Activated CD8-positive, alpha-beta memory T cell treated with anti-CD3 and anti-CD28 coated beads for 36 hours (primary cell): ENCODE data around the gene HOXB8. TPM values are rescaled to one million over a fixed set of nuclear protein-coding genes. Genes with fewer than 3 reads are reported as not detected.

Experiments
- CTCF ChIA-PET: fragments of 350-600 bp; sonication (Branson Sonifier 250); formaldehyde crosslinking; loops from one replicate; lab custom pipeline; 2021; ENCODE audit warnings: antibody characterized with exemption; lab: Charles Lee
- POLR2A ChIA-PET: fragments of 350-600 bp; sonication (Branson Sonifier 250); formaldehyde crosslinking; loops from one replicate; lab custom pipeline; 2021; ENCODE audit warnings: antibody characterized with exemption; lab: Charles Lee
- total RNA-seq, 2 experiments: library from RNA; stranded (reverse); gene quantifications; one replicate each; pipeline ENCODE4 v1.2.3, GENCODE V29; 2021

The HOXB8 gene
- total RNA-seq, 2 experiments from 2014 or later: 0.19 TPM; not detected in 1

DNA sequence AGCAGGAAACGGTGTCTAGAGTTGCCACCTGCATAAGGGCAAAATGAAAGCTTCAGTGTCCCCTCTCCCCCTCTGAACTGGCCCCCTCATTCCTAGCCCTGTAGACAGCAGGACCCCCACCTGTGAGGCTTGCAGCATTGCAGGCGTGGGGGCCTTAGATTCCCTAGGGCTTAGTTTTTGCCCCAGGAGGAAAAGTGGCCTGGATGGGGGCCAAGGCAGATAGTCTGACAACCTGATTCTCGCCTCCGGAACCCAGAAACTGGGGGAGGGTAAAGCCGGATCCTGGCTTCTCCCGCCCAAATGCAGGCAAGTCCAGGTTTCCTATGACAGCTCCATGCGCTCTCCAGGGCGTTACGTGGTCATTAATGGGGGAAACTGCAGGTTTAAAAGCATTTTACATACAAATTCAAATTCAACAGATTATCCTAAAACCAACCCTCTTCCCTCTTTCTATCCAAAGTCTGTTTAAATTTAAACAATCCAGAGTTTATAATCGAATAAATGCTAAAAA lies 9.6 kb downstream of the HOXB8 start:
- POLR2A ChIA-PET: no interaction called here
- CTCF ChIA-PET: no interaction called here

DNA sequence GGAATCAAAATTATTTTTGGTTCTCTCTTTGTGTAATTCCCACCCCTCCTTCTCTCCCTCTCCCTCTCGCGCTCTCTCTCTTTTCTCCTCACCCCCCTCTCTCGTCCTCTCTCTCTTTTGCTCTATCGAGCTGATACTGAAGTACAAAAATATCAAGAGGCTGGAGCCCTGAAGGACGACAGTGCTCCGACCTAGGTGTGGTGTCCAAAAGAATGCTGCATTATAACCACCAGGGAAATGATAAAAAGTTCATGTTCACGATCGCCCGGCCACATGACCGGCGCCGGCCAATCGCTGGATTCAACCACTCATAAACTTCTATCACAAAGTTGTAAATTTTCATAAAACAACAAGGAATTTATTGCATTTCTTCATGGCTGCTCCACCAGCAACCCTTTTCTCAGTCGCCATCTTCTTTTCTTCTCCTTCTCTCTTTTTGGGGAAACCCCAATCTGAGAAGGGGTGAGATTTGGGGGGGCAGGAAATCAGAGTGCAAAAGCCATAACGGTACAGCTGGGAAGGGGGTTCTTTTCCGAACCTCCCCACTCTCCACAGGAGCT lies 10.2 kb downstream of the HOXB8 start, which contains the start of gene HOXB6:
Gene HOXB6, minus strand, starts transcription at position 217 of the 560 bp plus-strand sequence. CDS start 6,836 bp downstream, outside the sequence.
- CTCF ChIA-PET: interaction anchor here (0.6 kb wide), 1 partner anchor 386 kb away, joined by 3 read pairs; no protein-coding TSS in a partner anchor

DNA sequence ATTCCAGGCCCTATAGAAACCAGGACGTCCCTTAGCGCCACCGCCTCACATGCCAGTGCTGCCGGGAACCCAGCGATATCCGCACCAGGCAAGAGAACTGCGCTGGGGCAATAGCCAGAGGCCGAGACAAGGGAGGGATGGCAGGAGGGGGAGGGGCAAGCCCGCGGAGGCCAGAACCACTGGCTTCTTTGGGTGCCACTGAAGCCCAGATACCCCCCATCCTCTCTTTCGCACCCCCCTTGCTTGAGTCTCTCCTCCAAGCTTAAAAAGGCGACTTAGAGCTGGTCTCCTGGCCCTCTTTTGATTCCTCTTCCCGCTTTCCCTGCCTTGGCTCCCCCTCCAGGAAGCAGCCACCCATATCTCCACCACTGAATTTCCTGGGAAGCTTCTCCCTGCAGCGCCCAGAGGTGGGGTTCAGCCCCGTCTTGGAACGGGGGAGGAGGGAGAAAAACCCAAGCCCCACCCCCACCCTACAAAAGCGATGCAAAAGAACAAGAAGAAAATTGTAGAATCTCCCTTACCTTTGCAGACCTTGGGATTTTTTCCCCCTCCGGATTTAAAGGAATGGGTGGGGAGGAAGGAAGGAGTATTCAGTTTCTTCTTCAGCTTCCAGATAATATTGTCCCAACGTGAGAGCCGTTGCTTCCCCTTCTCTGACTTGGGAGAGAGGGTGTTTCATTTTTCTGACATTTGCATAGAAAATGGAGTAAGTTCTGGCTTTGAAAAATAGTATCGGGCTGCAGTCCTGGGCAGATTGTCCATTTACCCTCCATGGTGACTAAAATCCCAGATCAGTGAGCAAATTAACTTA lies 10.9 kb downstream of the HOXB8 start:
- POLR2A ChIA-PET: no interaction called here
- CTCF ChIA-PET: interaction anchor here (0.6 kb wide), 1 partner anchor 385 kb away, joined by 3 read pairs; no protein-coding TSS in a partner anchor

More for the DNA sequence above, 10.2 kb downstream of the HOXB8 start, which contains the start of gene HOXB6:
- POLR2A ChIA-PET: no interaction called here

DNA sequence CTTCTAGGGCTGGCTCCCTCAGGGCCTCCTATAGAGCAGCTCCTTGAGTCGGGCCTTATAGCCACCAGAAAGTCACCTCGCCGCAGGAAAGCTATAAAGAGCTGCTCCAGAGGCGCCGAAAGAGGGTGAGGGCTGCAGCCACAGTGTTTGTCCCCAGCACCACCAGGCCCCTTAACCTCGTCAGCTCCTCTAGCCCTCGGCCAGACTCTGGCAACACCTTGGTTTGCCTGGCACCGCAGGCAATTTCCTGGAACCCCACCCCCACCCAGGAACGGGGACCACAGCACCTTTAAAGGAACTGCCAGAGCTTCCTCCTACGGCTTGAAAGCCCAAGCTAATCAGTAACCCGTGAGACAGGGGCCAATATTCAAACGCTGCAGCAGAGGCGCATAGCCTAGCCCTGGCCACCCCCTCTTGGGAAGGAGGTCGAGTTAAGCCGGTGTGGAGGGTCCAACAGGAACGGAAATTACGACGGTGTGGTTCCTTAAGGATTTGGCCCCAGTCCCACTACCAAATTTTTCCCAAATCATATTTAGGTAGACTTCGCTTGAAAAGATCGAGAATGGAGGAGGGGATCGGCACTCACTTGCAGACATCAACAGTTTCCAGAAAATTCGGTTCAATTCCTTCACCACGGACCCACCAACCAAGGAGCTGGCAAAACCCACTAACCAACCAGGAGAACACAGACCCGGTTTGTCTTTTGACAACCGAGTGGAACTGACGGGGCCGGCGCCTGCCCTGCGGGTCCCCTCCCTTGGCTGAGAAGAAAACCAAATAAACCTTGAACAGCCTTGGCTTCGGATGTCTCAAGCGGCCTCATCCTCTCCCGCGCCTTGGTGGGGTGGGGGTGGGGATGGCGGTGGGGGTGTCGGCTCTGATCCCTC lies 13.3 kb downstream of the HOXB8 start:
- ChIA-PET CTCF (interaction anchor here (0.6 to 2.0 kb wide), 6 partner anchors 8 to 297 kb away, joined by 3 to 7 read pairs (median 4); partner anchors contain the start of gene HOXB7), POLR2A (interaction anchor here (0.6 kb wide), 1 partner anchor 534 kb away, joined by 5 read pairs; no protein-coding TSS in a partner anchor)

DNA sequence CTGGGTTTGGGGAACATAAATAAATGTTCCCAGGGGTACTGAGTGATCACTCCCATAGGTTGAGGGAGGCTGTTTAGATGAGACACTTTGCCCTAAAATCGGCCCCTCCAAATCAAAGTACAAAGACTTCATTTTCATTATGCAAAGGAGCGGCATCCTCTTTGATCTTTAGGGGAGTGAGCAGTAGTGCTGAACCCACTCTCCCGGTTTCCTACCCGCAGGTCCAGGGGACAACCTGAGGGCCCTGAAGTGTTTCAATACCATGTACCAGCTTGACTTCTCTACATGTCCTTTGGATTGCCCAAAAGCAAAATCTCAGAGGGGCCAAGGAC lies 13.9 kb downstream of the HOXB8 start:
- ChIA-PET CTCF (interaction anchor here (1.3 to 2.0 kb wide), 4 partner anchors 9 to 297 kb away, joined by 3 to 7 read pairs (median 4); partner anchors contain the start of gene HOXB7), POLR2A (interaction anchor here (0.6 kb wide), 1 partner anchor 534 kb away, joined by 5 read pairs; no protein-coding TSS in a partner anchor)

DNA sequence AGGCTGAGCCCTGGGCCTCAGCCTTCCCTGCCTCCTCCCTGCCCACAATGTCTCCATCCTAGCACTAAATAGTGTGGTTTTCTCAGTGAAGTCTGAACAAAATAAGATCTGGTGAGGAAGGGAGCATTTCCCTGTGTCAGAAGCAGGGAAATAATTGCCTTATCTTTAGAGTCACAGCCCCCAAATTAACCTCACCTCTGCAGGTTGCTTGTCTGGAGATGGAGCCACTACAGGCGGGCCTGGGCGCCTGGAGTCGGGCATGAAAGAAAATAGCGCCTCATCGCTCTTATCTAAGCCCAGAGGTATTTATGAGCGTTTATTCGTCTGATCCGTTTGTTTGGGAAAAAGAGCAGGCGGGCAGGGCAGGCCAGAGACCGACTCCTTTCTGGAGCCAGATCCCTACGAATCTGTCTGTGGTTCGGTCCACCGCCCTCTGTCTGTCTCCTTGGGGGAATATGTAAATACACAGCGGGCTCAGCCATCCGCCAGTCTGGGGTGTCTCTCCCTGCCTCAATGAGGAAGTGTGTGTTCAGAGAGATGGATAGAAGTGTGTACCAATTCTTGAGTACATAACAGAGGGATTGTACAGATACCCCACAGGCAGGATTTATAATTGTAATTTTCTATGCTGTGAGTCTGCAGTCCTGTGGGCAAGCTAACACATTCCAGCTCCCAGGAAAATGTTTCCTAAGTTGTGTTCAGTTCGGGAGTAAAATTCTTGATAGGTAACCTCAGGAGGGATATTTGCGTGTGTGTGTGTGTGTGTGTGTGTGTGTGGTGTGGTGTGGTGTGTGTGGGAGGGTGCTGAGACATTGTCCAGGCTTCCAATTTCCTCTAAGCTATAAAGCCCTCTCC lies 14.6 kb downstream of the HOXB8 start:
- POLR2A ChIA-PET: interaction anchor here (0.6 kb wide), 1 partner anchor 56 kb away, joined by 5 read pairs; no protein-coding TSS in a partner anchor
- CTCF ChIA-PET: interaction anchor here (0.6 to 2.0 kb wide), 4 partner anchors 9 to 388 kb away, joined by 3 to 7 read pairs (median 4); partner anchors contain the start of gene HOXB7

DNA sequence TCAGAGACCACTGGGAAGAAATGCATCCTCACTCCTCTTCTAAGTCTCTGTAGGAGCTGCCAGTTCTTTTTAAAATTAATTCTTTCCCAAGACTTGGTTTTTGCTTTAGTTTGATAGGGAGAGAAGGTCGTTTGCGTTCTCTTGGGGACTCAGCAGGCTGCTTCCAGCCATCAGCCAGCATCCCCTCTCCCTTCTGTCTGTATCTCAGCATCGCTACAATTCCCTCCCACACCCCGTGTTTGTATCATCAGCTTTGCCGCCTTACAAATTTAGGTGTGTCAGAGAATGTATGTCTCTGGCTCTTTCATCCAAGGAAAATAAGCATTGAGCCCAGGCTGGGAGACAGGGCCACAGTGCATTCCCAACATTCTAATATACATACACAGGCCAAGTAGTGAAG lies 15.7 kb downstream of the HOXB8 start:
- ChIA-PET CTCF (interaction anchor here (2.3 kb wide), 1 partner anchor 19 kb away, joined by 8 read pairs; no protein-coding TSS in a partner anchor), POLR2A (interaction anchor here (0.6 kb wide), 1 partner anchor 551 kb away, joined by 3 read pairs; the partner anchor contains the start of gene NFE2L1)

DNA sequence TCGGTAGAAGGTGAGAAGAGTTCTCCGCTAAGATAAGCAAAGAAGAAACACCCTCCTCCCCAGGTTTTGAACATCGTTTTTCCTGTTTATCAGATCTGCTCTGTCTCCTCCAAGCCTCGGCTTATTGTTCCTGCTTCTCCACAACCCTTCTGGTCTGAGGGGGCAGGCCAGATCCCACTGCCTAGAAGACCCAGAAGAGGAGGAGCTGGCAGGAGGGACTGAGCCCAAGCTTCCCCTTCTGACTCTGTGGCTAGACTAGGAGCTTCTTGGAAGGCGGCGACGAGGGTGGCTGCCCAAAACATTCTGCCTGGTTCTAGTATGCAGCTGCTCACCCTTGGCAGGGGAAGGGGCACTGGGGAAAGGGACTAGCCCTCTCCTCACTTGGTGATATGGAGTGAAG lies 16.4 kb downstream of the HOXB8 start:
- POLR2A ChIA-PET: no interaction called here
- CTCF ChIA-PET: interaction anchor here (0.9 to 2.3 kb wide), 2 partner anchors 19 to 109 kb away, joined by 3 to 8 read pairs; no protein-coding TSS in a partner anchor

DNA sequence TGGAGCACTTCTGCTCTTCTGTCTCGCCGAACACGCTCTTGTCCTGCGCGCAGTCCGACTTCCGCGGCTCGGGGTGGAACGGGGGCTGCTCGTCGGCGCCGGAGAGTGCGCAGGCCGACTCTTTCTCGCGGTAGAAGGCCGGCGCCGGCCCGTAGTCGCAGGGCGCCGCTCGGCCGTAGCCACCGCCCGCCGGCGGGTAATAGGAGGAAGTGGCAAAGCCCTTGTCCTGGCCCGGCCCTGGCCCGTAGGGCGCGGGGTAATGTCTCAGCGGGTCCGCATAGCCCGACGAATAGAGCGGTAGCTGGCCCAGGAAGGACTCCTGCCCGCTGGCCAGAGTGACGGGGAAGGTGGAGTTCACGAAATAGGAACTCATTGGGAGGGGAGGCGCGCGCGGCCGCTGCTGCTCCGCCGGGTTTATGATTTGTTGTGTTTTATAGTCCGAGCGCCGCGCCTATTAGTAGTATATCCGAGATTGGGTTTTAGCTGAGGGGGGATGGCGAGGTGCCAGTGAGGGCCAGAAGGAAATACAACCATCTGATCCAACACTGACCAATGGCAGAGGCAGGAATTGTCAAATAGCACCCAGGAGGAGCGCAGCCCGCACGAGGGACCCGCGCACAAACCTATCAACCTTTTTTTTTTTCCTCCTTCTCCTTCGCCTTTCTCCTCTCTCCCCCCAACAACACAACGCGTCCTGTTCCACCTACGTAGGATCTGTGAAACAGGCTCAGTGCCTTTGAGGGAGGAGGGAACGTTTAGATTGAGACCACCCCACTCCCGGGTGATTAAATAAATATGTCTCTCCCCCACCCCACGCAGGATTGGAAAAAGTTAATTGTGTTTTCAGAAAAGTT lies 17.1 kb downstream of the HOXB8 start:
- POLR2A ChIA-PET: no interaction called here

DNA sequence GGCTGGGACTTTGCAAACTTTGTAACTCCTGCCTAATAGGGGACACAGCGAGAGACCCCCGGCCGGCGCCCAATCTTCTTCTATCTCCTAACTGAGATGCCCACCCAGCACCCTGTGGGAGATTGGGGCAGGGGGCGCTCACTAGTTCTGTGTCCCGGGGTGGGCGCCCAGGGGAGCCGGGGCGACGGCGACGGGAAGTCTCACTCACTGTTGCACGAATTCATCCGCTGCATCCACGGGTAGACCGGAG lies 17.6 kb downstream of the HOXB8 start:
- ChIA-PET CTCF (interaction anchor here (1.0 to 2.3 kb wide), 2 partner anchors 15 to 21 kb away, joined by 3 to 8 read pairs; no protein-coding TSS in a partner anchor), POLR2A (no interaction called here)

More for the DNA sequence above, 17.1 kb downstream of the HOXB8 start:
- CTCF ChIA-PET: interaction anchor here (0.9 to 2.3 kb wide), 3 partner anchors 15 to 108 kb away, joined by 3 to 8 read pairs (median 3); no protein-coding TSS in a partner anchor

DNA sequence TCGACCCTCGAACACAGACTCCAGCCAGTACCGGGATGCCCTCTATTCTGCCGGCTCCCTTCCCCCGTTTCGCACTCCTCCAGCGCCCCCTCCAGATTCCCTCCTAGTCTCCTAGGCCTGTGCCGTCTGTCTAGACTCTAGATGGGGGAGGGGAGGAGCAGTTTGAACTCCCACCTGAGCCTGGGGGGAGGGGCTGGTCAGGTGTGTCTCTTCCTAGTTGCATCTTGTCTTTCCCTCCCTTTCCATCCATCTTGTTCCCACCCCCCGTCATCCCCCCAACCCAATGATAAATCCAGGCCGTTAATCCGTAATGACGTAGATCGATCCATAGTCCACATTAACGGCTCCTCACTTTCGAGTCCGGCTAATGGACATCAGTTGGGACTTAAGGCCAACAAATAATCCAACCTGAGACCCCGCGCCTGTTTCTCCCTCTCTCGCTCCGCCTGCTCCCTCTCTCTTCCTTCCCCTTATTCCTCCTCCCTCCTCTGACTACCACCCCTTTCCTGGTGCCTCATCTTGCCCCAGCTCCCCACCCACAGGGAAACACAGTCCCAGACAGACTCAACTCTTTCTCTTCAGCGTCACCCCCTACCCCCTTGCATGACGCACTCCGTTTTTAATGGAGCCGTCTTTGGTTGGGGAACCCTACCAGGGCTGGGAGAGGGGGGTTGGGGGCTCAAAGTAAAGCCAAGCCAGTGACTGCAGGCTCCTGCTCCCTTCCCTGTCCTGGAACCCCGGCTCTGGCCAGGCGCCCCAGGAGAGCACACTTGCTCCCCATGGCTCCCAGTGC lies 18.2 kb downstream of the HOXB8 start:
- POLR2A ChIA-PET: no interaction called here
- CTCF ChIA-PET: interaction anchor here (1.0 to 2.3 kb wide), 4 partner anchors 13 to 261 kb away, joined by 3 to 8 read pairs (median 4); no protein-coding TSS in a partner anchor

DNA sequence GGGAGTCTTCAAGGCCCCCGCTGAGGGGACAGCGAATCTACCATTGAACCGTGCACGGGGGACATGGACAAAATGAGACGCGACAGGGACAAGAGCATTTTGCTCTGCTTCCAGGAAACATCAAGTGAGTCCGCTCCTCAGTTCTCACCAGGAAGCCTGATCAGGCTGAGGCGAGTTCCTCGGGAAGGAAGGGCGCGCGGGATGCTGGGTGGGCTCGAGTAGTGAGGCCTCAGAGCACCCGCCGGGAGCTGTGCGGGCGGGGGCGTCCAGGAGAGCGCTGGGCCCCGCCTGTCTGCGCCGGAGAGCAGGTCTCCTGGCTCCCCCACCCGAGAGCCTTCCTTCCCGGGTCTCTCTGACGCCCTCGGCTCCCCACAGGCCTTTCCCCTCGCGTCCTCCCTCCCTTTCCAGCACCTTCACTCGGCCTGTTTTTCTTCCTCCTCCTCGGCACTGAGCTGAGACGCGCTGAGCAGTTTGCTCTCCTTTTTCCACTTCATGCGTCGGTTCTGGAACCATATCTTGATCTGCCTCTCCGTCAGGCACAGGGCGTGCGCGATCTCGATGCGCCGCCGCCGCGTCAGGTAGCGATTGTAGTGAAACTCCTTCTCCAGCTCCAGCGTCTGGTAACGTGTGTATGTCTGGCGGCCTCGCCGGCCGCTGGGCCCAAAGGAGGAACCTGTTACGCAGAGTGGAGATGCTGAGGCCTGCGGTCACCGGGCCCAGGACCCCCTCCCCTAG lies 18.9 kb downstream of the HOXB8 start:
- POLR2A ChIA-PET: no interaction called here
- CTCF ChIA-PET: interaction anchor here (1.0 to 1.9 kb wide), 4 partner anchors 13 to 288 kb away, joined by 3 to 5 read pairs (median 4); no protein-coding TSS in a partner anchor

DNA sequence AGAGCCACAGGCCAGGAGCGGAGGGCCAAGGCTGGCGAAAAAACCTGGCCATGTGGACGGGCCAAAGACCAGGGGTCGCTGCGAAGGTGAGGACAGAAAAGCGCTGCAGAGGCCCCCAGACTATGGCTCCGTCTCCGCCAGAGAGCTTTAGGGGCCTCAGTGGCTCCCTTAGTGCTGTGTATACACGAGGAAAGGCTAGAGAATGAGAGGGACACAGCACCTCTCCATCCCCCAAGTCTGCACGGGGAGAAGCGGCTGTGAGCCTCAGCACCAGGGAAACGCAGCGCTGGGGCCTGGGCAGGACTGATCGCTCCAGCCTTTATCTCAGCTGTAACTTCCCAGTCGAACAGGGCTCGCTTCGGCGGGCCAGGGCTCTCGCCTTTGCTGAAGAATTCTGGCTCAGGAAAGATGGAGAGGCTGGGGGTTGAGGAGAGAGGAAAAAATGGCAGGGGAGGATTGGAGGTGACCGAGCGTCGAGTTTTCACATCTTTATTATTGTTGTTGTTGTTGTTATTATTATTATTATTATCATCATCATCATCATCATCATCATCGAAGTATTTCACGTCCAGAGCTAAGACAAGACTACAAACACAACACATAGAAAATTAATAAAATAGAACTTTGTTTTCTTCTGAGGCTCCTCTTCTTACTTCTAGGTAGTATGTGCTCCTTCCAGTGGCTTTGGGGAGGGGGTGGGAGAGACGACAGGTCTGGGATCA lies 19.7 kb downstream of the HOXB8 start:
- ChIA-PET POLR2A (interaction anchor here (0.6 kb wide), 1 partner anchor 20 kb away, joined by 8 read pairs; no protein-coding TSS in a partner anchor), CTCF (interaction anchor here (1.1 to 3.2 kb wide), 7 partner anchors 12 to 464 kb away, joined by 3 to 24 read pairs (median 5); no protein-coding TSS in a partner anchor)

DNA sequence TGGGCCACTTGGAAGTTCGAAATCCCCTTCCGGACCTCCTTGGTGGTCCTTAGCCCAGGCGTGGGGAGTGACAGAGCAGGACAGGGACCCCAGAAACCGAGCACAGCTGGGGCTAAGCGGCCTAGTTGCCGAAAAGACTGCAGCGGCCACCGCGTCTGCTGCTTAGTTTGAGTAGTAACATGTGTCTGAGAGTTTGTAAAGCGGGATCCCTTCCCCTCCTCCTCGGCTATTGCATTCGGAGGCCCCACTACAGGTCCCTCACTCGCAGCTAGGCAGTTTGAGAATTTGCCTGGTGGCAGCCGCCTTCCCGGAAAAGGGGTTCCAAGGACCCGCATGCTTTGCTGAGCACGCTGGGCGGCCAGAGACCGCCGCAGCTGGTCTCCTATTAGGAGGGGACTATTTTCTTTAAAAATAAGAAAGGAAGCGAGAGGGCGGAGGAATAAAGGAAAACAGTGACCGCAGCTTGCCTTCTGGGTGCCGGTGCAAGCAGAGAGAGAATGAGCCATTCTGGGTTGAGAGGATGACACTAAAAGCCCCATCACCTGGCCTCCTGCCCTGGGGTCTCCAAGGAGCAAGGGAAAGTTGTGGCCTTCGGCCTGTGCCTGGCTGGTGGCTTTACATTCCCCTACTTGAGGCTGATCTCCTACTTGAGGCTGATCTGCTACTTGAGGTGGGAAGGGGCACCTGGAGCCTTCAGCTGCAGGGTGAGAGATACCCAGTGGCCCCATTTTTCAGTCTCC lies 20.4 kb downstream of the HOXB8 start:
- CTCF ChIA-PET: interaction anchor here (1.1 to 3.2 kb wide), 11 partner anchors 11 to 568 kb away, joined by 3 to 24 read pairs (median 5); no protein-coding TSS in a partner anchor
- POLR2A ChIA-PET: no interaction called here
